HG03354 (cell line): ENCODE results near the gene DGAT2L6.

Source experiments
- ATAC-seq: cut with Tn5 transposase; IDR thresholded peaks from one replicate; pipeline ENCODE4 v1.9.1; 2021; ENCODE audit warnings: mild to moderate bottlenecking; ENCODE audit not compliant: unreplicated experiment, poor library complexity, severe bottlenecking

The DGAT2L6 gene, protein sequence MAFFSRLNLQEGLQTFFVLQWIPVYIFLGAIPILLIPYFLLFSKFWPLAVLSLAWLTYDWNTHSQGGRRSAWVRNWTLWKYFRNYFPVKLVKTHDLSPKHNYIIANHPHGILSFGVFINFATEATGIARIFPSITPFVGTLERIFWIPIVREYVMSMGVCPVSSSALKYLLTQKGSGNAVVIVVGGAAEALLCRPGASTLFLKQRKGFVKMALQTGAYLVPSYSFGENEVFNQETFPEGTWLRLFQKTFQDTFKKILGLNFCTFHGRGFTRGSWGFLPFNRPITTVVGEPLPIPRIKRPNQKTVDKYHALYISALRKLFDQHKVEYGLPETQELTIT

DNA sequence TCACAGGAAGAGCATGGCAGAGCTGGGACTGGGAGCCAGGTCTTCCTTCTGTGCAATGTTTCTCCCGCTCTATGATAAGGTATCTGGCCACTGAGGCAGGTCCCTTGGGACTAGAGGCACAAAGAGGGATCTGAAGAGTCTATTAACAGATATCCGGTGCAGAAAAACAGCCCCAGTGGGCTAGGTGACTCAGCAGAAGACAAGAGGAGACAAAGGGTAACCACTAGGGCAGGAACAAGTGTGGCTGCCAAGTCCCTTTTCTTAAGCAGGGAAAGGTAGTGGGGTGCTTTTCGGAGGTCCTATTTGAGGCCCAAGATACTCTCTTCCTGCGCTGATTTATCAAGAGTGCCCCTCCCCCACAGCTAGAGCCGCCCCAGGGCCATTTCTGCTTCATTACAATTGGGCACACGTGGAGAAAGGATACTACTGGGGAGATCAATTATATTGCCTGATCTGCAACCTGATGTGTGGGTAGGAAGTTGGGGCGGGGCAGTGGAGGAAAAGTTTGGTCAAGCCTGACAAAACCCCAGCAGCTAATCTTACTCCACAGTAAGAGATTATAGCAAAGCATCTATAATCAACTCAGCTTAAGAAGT is at the start of gene DGAT2L6:
Gene DGAT2L6, plus strand, starts transcription at position 546 of the 596 bp plus-strand sequence. CDS start 100 bp downstream, outside the sequence.
- peak; percentile 80 for ATAC-seq

- no peak for ATAC-seq
Observed at GRCh38 chrX:70128071-70128470, 49.2 kb upstream of the DGAT2L6 start.

DNA sequence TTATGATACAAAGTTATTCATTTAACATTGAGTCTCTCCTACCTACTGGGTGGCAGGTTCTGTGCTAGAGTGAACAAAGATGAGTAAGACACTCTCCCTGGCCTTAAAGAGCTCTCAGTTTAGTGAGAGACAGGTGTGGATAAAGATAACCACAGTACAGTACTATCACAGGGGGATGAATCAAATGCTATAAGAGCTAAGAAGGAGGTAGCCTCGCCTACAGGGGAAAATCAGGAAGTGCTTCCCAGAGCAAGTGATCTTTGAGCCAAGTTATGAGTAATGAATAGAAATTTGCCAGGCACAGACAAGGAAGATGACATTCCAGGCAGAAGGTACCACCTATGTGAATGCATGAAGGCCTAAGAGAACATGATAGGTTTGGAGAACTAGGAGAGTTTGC is 47.5 kb upstream of the DGAT2L6 start:
- ATAC-seq: no peak

DNA sequence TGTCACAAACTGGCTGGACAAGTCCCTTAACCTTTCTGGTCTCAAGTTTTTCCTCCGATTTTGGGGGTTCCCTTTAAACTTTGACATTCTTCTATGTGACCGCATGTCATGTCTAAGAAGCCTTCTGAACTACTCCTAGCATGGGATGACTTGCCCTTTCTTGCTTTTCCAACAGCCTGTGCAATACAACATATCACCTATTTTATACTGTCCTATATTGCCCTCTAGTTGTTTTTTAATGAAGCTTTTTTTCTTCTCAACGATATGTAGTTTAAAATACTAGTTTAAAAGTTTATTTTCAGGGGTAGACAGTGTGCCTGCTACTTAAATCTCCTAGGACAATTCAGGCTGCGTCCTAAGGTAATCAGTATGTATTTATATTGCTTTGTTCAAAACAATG is 45.1 kb upstream of the DGAT2L6 start:
- no peak for ATAC-seq

- ATAC-seq: peak; percentile 30
Observed at GRCh38 chrX:70132877-70133302, 44.4 kb upstream of the DGAT2L6 start.

DNA sequence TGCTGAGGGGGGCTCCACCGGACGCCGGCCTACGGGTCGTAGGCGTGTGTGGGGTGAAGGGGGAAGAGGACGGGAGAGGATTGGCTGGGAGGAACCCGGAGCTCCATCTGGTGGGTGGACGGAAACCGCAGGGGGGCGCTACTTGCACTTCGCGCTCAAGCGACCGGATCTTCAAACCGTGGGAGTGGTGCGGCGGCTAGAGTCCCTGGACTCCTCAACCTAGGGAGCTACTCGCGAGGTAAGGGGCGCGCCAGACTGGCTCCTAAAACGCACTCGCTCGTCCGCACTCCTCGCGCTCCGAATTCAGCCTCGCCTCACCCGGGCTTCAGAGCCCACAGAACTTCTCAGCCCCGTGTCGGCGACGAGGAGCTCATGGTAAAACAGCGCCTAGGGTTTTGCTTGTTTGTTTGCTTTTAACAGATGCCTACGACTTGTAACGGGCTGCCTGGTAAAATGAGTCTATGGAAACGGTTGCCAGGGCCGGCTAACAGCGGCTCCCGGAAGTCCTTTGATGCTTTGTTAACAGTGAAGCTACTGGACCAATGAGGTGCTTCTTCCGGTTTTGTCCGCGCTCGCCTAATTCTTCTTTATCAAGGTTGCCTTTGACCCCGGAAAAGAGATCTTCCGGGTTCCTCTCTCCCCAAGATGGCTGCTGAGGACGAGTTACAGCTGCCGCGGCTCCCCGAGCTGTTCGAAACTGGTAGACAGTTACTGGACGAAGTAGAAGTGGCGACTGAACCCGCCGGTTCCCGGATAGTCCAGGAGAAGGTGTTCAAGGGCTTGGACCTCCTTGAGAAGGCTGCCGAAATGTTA is 43.8 kb upstream of the DGAT2L6 start, which contains the start of gene IGBP1:
Gene IGBP1, plus strand, starts transcription at position 145 of the 813 bp plus-strand sequence. Its CDS starts 501 bp downstream, at position 646.
- peak; percentile 86 for ATAC-seq

DNA sequence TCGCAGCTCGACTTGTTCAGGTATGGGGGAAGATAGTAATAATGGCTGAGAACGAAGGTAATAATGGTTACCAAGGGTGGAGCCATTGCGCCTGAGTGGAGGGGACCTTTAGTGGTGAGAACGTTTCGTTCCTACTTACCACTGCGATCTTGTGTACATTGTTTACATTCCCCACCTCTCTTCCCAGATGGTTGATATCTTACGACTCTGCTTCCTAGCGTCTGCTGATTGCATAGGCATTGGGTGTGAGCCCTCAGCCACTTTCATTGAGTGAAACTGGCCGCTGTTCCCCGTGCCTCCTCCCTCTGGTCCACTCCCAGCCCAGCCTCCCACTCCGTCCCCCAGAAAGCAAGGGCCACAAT is 43.2 kb upstream of the DGAT2L6 start:
- ATAC-seq: peak; percentile 16

DNA sequence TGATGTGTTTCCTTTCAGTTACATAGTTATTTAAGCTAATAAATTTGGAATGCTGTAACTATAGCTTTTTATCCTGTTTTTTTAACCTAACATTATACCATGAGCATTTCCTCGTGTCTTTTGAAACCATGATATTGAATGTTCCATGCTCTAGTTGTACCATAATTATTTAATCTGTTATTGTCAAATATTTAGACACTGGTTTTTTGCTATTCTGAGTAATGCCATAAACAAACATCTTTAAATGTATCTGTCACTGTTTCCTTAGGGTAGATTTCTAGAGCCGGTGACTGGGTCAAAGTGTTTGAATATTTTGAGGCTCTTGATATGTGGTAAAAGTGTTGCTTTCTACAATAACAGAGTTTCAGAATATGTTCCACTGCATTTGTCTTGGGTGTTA is 38.7 kb upstream of the DGAT2L6 start:
- no peak for ATAC-seq

- no peak for ATAC-seq
Observed at GRCh38 chrX:70139736-70140135, 37.5 kb upstream of the DGAT2L6 start.

GRCh38 chrX:70141373-70141772 is 35.9 kb upstream of the DGAT2L6 start:
- no peak for ATAC-seq

DNA sequence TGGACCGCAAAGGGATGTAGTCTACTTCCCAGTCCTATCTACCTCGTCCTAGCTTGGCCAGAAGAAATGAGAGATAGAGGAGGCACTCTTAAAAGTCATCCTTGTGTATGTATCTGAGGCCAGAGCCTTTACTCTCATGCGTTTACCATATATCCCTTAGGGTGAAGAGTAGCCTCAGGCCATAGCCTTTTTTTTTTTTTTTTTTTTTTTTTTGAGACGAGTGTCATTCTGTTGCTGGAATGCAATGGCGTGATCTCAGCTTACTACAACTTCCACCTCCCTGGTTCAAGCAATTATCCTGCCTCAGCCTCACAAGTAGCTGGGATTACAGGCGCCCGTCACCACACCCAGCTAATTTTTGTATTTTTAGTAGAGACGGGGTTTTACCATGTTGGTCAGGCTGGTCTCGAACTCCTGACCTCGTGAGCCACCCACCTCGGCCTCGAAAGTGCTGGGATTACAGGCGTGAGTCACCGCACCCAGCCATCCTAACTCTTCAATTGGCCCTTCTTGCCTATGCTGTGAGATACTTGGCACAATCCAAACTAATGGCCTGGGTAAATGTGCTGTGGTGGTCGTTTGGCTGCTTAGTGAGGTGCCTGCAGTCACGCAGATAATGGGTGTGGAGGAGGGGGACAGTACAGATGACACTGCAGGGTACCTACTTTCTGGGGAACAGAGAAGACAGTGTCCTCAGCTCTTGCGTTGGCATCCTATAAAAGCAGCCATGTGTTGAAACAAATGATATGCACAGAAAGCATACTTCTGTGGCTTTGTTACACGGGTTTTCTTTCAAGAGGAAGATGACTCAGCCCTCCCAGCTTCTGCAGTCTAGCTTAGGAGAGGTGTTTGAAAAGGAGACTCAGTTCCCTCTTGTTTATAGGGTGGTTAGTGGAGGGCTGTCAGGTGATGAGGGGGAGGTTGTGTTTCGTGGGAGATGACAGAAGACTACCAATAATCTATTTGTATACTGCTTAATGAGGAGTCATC is 10.4 kb upstream of the DGAT2L6 start:
- no peak for ATAC-seq

GRCh38 chrX:70168238-70169188 is 8.8 kb upstream of the DGAT2L6 start:
- ATAC-seq: no peak

DNA sequence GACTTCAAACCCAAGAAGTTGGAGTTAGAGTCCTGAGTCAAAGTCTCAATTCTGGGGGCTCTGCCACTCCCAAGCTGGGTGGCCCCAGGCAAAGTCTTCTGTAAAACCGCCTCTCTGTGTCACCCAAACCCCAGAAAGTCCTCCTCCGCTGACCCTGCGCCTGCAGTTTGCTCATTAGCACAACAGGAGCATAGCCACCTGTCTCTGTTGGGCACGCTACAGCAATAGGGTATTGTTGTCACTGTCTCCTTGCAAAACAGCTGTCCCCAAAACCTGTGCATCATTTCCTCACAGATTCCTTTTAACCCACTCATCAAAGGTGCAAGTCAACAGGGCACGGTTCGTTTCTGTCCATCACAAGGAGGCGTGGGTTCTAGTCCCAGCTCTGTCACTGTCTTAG is 8.0 kb upstream of the DGAT2L6 start:
- ATAC-seq: no peak

- no peak for ATAC-seq
Observed at GRCh38 chrX:70171624-70172023, 5.7 kb upstream of the DGAT2L6 start.

DNA sequence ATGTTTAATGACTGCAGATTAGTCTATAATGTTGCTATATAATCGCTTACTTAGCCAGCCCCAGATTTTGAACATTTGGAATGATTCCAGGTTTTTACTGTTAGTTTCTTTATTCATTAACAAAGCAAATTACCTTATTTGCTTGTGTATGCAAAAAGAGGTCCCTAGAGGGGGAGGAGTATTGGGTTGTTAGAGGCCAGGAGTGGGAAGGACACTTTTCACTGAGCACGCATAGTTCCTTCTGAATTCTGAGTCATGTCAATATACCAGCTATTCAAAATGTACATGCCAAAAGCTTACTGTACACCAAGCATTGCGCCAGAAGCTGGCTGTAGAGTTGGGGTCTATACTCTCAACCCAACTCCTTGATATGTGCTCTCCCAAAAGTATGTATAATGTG is 5.1 kb upstream of the DGAT2L6 start:
- no peak for ATAC-seq

GRCh38 chrX:70172964-70173363 is 4.3 kb upstream of the DGAT2L6 start:
- ATAC-seq: no peak

GRCh38 chrX:70174754-70175153 is 2.5 kb upstream of the DGAT2L6 start:
- no peak for ATAC-seq

GRCh38 chrX:70175338-70175737 is 1.9 kb upstream of the DGAT2L6 start:
- ATAC-seq: no peak
